HG03442 (cell line): ENCODE data around the gene QTRT2.

ENCODE experiments used
- ATAC-seq: cut with Tn5 transposase; IDR thresholded peaks from one replicate; pipeline ENCODE4 v1.9.1; 2021; ENCODE audit warnings: mild to moderate bottlenecking, moderate library complexity; ENCODE audit not compliant: unreplicated experiment

QTRT2 gene

DNA sequence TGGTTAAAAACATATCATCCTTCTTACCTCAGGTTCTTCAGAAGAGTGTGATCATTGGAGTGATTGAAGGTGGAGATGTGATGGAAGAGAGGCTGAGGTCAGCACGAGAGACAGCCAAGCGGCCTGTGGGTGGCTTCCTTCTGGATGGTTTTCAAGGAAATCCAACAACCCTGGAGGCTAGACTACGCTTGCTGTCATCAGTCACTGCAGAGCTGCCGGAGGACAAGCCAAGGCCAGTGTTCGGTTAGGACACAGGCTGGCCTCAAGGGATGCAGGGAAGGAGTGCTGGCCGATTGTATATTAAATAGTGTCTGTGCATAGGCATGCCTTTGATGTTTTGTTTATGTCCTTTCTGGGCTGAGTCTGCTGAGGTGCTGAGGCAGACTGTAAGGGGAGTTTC is 20.2 kb downstream of the QTRT2 start:
- no peak for ATAC-seq

- no peak for ATAC-seq
Measured at GRCh38 chr3:114078126-114078525, 21.6 kb downstream of the QTRT2 start.

DNA sequence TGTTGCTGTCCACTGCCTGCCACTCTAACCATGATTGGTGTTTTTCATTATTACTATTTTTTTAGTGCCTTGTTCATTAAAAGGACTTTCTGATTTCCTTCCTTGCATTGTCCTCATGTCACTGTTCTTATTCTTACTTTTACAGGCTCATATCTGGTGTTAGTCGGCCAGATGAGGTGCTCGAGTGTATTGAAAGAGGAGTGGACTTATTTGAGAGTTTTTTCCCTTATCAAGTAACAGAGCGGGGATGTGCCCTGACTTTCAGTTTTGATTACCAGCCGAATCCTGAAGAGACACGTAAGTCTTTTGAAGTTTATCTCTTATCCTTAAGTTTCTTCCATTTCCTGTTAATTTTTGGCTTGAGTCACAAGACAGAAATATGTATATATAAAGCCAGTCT is 23.2 kb downstream of the QTRT2 start:
- no peak for ATAC-seq

GRCh38 chr3:114080201-114080600 is 23.7 kb downstream of the QTRT2 start:
- ATAC-seq: no peak

DNA sequence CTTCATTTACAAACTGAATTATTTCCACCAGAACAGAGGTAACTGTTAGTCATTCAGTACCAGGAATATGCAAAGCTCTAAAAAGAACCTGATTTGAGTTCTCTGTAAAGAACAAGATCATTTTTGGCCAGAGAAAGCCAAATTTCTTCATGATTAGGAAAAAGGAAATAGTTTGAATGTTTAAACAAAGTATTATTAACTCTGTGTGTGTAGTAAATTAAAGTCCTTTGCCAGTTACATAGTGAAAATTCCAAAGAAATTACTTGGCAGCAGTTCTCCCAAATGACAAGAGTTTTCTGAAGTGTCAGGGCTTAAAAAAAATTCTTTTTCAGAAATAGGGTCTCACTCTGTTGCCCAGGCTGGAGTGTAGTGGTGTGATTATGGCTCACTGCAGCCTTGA is 24.5 kb downstream of the QTRT2 start:
- ATAC-seq: no peak

- ATAC-seq: no peak
Measured at GRCh38 chr3:114083112-114083511, 26.6 kb downstream of the QTRT2 start.

DNA sequence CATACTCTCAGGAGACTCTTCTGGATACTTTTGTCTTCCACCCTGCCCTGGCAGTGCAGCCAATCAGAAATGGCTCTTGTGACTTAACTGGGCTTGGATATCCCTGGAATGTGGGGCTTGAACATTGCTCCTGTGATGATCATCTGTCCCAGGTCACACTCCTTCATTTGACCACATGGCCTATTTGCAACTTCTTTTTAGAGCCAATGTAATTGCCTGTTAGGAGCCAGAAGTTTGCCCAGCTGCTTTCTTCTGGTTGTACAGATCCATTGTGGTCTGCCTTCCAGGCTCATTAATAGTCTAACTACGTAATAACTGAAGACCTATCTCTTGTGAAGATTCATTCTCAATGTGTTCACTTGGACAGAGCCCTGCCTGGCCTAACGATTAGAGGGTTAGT is 29.8 kb downstream of the QTRT2 start:
- ATAC-seq: no peak

DNA sequence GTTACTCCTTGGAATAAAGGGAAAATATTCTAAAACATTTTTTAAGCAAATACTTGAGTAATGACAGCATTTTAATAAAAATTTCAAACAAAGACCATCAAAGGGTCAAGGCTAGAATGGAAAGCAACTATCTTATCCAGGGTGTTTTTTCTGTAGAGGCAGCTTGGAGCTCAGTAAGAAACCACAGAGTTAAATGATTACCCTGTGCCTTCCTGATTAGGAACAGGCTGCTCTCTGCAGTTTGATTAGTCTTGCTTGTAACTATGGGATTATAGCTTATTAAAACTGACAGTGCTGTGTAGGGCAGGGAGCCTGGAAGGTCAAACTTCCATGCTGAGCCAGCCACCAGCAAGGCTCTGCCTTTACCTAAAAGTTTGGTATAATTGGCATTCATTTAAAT is 33.1 kb downstream of the QTRT2 start:
- ATAC-seq: no peak

GRCh38 chr3:114092151-114093015 is 35.8 kb downstream of the QTRT2 start:
- no peak for ATAC-seq

DNA sequence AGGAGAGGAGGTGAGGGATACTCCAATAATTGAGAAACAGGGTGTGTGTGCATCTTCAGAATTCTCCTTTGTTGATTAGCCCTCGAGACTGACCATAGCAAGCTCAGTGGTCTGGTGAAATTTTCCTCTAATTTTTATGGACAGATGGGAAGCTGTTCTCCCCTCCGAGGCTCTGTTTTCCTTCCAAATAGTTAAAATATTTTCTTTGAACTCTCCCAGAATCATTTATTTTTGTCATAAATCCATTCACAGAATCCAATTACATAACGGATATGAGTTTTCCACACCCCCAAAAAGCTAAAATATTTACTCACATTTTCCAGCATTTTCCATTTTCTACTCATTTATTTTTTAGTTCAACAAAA is 36.5 kb downstream of the QTRT2 start:
- no peak for ATAC-seq

DNA sequence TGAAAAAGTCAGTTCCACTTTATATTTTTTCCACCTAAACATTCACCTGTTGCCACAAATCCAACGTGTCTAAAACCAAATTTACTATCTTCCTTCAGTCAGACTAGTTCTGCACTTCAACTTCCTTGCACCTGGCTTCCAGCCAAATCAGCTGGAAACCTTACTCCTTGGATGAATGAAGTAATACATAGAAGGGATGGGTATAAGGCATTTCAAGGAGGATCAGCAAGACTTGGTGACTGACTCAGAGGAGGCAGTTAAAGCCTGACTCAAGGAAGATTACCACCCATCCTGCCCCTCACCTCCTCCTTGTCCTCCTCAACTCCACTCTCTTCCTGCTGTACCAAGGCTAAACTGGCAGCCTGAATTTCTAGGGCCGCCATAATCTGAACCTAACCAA is 37.1 kb downstream of the QTRT2 start:
- no peak for ATAC-seq

GRCh38 chr3:114095796-114096195 is 39.3 kb downstream of the QTRT2 start:
- ATAC-seq: no peak

GRCh38 chr3:114101101-114101500 is 44.6 kb downstream of the QTRT2 start:
- ATAC-seq: no peak

GRCh38 chr3:114103181-114103580 is 46.6 kb downstream of the QTRT2 start:
- no peak for ATAC-seq

- ATAC-seq: no peak
Measured at GRCh38 chr3:114103858-114104257, 47.3 kb downstream of the QTRT2 start.

- no peak for ATAC-seq
Measured at GRCh38 chr3:114104414-114104813, 47.9 kb downstream of the QTRT2 start.

DNA sequence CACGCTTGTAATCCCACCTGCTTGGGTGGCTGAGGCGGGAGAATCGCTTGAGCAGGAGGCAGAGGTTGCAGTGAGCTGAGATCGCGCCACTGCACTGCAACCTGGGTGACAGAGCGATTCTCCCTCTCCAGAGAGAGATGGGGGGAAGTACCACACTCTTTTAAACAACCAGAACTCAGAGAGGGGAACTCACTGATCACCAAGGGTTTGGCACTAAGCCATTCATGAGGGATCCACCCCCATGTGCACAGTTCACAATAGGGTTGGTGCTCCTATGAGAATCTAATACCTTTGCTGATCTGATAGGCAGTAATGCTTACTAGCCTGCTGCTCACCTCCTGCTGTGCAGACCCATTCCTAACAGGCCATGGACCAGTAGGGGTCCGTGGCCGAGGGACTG is 51.6 kb downstream of the QTRT2 start:
- no peak for ATAC-seq

DNA sequence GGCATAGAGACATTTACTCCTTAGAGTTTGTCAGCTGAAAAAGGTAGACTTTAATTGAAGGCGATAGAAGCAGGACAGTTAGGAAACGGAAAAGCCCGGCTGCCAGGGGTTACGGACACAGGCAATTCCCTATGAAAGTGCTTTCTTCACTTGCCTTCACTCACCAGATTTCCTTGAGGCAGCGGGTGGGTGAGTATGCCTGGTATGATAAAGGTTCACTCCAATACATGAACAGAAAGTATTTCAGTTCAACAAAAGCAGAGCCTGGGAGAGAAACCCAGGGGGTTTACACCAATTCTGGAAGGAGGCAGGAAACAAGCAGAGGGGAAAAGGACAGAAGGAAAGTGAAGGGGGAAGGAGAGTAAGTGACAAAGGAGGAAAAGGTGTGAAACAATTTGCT is 53.9 kb downstream of the QTRT2 start:
- no peak for ATAC-seq

GRCh38 chr3:114111060-114111770 is 54.7 kb downstream of the QTRT2 start:
- no peak for ATAC-seq

GRCh38 chr3:114112696-114113095 is 56.2 kb downstream of the QTRT2 start:
- no peak for ATAC-seq

- ATAC-seq: no peak
Measured at GRCh38 chr3:114114719-114115118, 58.2 kb downstream of the QTRT2 start.

GRCh38 chr3:114115143-114115542 is 58.6 kb downstream of the QTRT2 start:
- no peak for ATAC-seq
